HG02938 (cell line): ENCODE measurements around the gene PLCD3.

ENCODE experiments used
- ATAC-seq: cut with Tn5 transposase; IDR thresholded peaks from one replicate; pipeline ENCODE4 v1.9.1; 2021; ENCODE audit warnings: mild to moderate bottlenecking, moderate library complexity; ENCODE audit not compliant: unreplicated experiment

Gene PLCD3

DNA sequence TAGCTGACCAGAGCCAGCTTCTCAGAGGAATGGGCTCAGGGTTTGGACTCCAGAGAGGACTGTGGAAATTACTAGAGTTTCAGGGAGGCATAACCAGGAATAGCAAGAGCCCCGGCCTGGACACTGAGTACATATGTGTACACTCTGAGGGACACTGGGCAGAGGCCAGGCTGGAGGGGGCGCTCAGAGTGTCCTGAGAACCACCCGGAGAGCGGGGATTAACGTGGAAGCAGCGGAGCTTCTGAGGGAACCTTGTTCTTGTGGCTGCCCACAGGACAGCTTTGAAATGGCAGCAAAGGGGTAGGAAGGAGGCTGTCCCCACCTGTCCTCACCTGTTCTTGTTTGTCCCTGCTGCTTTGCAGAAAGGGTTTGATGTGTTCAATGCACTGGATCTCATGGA, 27.8 kb downstream of the PLCD3 start:
- ATAC-seq = no peak

DNA sequence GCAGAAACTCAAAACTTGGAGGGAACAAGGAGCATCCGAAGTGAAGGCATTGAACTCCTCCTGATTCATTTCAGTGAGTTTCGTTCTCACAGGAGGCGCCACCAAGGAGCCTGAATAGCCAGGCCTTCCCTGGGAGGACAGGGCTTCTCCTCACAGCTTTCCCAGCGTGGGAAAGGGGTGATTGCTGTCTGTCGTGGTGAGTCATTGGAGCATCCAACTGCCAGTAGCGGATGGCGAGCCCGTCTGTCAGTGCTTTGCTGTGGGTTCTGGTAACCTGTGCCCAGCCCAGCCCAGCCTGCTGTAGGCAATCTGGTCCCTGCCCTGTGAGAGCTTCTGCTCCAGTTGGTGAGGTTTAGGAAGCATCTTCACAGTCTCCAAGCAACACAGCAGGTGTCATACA, 28.3 kb downstream of the PLCD3 start:
- ATAC-seq = no peak

DNA sequence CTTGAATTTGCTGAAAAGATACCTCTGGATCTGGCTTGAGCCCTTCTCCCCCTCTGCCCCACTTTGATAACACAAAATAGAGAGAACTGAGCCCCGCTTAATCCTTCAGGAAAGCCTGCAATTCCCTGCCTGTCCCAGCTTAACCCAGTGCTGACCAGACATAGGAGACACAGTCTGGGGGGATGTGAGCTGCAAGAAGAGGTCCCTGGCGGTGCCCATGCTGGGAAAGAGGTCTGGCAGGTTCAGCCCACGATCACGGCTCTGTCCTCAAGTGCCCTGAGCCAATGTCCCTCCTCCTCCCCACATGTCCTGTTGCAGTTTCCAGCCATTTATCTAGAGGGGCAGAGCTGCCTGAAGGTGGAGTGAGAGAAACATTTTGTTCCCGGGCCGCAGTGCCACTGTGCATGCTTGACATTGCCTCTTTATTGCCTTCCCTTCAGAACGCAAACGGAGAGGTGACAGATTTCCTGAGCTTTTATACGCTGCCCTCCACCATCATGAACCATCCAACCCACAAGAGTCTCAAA, 29.0 kb downstream of the PLCD3 start:
- ATAC-seq = no peak

DNA sequence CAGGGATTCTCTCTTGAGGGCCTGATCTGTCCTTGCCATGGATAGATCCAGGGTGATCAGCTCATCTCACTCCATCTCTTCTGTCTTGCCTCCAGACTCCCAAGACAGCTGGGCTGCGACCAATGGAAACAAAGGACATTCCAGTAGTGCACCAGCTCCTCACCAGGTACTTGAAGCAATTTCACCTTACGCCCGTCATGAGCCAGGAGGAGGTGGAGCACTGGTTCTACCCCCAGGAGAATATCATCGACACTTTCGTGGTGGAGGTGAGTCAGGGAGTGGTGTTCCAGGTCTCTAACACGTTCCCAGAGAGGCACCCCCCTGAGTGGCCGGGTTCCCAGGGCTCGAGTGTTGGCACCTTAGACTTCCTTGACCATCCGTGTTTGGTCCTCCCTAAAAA, 29.5 kb downstream of the PLCD3 start:
- no peak for ATAC-seq

DNA sequence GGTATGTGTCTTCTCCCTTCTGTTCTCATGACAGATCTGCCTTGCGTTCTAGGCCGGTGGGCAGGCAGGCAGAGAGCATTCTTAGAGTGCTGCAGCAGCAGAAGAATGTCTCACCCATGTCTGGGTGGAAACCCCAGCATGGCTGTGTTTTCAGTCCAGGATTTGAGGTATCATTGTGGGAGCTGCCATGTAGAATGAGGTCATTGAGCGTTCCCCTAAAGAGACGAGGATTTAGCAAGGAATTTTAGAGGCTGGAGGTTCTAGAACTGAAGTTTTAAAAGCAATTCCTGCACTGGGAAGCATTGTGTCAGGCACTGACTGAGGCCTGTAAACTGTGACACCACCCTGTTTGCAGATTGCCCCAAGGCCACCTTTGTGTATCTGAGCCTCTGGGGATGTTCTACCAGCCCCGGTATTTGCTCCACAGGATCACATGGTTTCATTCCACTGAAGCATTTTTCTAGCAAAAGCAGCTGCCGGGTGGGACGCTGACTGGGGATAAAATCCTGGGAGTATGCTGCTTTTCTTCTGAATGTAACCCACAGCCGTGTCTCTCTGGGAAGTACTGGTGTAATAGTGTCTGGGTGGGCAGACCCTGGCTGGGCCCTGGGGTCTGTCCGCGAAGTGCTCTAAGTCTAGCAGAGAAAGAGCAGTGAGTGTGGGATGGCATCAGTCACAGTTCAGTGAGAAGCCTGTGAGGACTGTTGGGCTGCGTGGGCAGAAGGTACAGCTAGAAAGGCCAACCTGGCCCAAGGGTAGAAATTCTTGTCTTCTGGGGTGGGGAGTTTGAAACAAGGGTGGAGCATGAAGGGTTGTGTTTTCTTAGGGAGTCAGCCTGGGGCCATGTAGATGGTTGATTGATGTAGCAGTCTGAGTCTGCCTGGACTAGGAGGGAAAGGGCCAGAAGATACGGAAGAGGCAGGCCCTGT, 30.2 kb downstream of the PLCD3 start:
- no peak for ATAC-seq

DNA sequence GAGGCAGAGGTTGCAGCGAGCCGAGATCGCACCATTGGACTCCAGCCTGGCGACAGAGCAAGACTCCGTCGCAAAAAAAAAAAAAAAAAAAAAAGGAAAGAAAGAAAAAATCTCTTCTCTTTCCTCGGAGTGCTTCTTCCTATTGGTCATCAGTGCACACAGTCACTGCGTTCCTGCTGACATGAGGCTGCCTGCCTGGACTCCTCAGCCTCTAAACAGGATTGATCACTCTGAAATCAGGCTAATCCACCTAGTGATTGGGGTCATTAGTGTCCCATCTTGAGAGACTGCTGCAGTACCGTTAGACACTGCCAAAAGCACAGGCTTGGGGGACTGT, 30.8 kb downstream of the PLCD3 start:
- no peak for ATAC-seq

DNA sequence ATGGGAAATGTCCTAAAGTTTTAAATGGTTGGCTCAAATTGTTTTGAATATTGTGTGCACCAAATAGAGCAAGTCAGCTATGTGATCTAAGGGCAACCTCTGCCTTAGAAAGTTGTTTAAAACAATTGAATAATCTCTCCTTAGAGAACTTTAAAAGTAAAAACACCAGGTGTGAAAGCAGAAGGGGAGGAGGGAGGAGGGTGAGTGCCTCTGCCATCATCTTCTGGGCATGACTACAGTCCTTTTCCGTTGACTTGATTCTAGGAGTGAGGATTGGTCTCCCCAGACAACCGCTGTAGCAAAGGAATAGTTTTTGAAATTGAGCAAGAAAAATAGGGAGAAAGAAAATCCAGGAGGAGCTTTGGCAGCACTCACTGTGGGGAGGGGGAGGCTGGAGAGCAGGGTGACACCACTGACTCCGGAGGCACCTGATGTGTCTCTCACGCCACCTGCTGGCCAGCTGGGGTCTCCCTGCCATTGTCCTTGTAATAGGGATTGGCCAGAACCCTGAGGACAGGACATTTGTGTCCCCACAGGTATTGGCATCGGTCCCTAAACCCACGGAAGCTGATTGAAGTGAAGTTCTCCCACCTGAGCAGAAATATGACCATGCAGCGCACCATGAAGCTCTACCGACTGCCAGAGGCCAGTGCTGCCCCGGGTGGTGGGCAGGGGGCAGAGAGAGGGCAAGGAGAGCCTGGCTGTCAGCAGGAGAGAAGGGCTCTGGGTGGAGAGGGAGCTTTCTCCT, 33.3 kb downstream of the PLCD3 start:
- no peak for ATAC-seq

DNA sequence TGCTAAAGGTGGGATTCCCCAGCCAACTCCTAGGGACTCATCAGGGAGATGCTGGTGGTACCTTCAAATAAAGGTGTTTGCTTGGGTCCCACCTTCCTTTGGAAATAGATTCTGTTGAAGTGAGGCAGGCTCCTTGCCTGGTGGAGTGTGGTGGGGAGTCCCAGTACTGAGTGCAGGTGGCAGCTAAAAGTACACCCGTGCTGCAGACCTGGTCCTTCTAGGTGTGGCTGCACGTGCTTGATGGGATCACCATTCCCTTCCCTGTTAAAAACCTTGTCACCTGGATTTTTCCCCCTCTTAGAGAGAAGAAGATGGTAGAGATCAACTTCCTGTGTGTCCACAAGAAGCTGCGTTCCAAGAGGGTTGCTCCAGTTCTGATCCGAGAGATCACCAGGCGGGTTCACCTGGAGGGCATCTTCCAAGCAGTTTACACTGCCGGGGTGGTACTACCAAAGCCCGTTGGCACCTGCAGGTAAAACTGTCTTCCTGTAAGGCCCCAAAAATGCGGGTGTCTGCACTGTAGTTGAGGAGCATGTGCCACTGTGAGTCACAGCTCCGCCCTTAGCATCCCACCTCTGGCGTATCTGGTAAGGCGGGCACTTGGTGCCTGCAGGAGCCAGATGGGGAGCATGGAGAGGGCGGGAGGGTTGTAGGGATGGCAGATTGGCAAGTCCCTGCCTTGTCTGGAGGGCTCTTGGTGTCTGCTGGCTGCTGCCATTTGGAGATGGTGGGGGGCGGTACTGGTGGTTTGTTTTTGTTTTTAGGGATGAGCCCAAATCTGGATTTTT, 34.0 kb downstream of the PLCD3 start:
- no peak for ATAC-seq

DNA sequence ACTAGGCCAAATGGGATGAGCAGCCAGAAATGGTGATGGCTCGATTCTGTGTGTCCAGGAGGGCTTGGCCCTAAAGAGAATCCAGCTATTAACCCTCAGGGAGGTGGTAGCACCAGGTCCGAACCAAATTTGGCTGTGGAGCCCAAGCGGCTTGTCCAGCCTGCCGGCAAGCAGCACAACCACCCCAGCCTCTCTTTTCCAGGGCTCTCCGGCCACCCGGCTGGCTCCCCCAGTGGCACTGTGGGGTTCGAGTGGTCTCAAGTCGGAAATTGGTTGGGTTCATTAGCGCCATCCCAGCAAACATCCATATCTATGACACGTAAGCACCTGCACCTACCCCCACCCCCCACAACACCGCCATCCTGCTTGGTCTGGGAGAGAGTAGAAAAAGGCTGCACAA, 35.4 kb downstream of the PLCD3 start:
- ATAC-seq = no peak

DNA sequence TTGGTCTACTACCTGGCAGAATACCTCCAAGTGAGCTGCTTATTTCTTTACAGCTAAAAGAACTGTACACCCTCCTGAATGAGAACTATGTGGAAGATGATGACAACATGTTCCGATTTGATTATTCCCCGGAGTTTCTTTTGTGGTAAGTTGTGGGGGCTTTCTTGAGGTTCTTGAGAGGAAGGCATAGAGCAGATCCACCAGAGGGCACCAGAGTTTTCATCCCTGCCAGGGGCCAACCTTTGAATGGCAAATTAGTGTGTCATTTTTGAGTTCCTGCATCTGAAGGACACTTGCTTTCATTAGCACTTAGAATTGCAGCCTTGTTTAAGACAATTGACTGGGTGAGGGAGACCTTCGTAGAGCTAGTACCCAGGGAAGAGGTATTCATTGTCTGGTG, 36.2 kb downstream of the PLCD3 start:
- no peak for ATAC-seq

DNA sequence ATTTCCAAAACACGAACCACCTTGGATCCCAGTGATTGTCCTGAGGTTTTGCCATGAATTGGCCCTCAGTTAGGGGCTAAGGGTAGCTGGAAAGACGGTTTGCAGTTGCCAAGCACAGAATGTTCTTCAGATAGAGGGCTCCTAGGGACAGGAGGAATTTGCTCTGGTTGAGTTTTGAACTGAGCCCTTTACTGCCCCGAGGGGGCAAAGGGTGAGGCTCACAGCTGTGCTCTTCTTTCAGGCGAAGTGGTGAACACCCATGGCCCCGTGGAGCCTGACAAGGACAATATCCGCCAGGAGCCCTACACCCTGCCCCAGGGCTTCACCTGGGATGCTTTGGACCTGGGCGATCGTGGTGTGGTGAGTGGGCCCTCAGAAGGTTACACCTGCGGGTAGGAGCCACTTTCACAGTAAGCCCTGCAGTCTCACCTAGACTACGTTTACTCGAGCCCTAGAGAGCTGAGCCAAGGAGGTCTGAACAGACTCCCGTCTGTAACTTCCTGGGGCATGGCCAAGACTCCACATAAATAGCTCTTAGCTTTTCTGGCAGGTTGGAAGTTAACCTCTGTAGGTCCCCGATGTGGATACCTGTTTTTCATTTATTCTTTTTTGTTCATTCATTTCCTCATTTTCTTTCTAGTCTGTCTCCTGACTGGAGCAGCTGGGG, 38.7 kb downstream of the PLCD3 start:
- no peak for ATAC-seq

DNA sequence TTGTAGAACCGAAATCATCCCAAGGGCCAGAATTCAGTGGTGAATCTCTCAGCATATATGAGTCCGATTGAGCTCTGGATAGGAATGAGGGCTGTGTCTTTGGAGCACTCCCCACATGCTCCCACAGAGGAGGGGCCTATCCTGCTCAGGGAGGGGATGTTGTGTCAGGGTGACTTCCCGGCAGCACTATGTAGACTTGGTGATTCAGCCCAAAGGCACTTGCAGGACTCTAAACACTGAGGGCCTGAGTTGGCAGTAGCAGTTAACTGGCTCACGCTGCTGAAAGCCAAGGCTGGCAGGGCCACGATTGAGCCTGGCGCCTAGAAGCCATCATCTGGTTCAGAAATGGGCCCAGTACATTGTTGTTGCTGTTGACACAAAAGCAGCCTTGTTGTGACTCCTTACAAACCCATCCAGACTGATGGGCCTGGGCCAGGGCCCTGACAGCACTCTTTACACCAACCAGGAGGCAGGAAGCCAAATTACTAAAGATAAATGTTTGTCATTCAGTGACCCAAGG, 39.3 kb downstream of the PLCD3 start:
- ATAC-seq = no peak

DNA sequence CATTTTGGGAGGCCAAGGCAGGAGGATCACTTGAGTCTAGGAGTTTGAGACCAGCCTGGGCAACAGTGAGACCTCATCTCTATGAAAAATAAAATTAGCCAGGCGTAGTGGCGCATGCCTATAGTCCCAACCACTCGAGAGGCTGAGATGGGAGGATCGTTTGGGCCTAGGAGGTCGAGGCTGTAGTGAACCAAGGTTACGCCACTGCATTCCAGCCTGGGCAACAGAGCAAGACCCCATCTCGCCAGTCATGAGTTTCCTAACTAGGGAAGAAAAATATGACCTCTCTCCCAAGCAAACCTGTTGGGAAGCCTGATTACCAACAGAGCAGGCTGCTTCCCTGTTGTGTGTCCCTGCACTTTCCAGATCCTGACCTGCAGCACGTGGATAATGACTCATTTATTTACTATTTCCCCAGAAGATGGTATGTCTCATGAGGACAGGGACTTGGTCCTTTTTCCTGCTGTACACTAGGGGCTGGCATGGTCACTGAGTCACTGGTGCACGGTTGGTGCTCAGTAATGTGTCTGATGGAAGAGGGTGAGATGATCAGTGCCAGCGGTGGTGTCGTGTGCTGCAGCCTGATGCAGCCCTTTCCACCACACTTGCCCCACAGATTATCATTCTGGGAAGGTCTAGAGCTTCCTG, 40.4 kb downstream of the PLCD3 start:
- no peak for ATAC-seq

DNA sequence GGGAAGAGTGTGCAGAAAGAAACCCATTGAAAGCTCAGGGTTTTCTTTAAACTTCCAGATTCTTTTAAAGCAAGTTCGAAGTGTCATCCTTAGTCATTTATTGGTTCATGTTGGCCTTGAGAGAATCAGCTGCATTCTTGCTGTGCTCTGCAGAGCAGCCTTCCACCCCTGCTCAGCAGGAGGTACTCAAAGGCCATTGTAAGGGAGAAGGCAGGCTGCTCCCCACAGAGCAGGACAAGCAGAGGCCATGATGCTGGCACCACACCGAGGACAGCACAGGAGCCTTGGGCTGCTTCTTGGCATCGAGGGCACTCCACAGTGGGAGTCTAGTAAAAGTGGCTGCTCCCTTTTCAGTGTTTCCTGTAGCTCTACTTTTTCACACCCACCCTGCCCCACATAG, 41.6 kb downstream of the PLCD3 start:
- ATAC-seq = no peak

DNA sequence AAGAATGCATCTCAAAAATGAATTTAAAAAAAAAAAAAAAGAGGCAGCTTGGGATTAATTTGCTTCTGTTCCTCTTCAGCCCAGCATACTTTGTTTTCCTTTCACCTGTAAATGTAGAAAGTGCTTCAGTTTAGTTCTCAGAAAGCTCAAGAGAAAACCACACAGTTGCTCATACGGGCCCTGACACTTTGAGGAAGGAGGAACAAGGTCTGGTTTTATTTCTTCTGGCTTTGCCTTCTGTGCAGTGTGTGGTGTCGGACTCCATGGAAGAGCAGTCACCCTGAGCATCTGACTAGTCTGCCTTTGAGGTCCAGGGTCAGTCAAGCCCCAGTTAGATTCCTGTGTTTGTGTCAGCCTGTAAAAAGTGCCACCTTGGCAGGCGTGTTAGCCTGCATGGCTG, 43.6 kb downstream of the PLCD3 start:
- no peak for ATAC-seq

DNA sequence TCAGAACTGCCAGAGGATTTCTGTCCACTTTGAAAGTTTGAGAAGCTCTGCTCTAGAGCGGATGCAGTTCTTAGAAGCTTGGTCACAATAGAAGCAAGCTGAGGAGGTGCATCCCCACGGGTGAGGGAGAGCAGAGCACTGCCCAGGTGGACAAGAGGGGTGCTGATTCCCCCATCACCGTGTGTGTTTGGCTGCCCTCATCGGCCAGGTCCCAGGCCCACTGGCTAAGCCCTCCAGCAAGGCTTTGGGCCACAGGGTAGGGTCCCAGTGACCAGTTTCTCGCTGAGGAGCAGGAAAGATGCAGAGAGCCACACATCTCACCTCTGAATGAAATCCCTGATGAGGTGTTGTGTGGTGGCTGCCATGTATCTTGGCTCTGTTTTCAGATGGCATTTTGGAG, 44.3 kb downstream of the PLCD3 start:
- ATAC-seq = no peak

DNA sequence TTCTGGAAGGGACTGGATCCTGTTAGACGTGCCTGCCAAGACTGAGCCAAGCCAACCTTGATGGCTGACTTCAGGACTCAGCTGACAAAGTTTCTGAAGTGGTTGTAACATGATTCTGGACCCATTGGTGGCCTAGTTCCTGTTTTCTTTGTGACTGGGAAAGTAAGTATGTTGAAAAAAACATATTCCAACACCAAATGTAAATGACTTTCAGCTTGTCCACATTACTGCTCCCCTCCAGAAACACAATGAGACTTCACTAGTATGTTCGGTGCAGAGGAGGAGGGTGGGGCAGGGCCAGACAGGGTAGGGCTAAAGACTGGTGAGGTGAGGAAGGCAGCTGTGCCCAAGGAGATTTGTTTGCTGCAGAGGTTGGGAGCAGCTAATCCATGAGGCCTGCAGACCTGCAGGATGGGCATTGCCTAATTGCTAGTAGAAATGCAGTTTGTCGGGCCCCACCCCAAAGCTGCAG, 44.8 kb downstream of the PLCD3 start:
- no peak for ATAC-seq

DNA sequence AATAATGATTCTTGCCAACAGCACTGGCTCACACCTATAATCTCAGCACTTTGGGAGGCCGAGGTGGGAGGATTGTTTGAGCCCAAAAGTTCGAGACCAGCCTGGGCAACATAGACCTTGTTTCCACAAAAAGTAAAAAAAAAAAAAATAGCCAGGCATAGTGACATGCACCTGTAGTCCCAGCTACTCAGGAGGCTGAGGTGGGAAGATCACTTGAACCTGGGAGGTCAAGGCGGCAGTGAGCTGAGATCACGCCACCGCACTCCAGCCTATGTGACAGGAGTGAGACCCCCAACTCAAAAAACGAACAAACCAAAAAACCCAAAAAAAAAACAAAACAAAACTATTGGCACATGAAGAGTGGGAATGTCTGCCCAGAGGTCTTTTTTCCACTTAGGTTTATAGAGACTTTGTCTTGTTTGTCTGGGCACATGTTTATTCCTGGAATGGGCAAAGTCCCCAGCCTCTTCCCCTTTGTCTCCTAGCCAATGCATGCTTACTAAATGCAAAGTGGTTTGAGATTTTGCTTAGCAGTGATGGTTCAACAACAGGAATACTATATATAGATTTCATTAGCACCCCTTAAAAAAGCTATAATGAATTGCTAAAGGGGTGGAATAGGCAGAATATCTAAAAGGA, 45.3 kb downstream of the PLCD3 start:
- no peak for ATAC-seq

DNA sequence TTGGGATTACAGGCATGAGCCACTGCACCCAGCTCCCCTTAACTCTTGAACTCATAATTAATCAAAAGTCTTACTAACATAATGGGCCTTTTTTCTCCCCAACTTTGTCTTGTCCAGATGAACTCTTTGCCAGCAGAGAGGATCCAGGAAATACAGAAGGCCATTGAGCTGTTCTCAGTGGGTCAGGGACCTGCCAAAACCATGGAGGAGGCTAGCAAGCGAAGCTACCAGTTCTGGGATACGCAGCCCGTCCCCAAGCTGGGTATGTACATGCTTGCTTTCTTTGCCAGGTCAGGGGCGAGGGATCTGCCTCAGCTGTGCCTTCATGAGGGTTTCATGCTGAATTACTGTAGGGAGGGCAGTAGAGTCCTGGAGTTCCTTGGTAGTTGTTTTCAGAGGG, 45.9 kb downstream of the PLCD3 start:
- ATAC-seq = no peak
